Osteocyte (in vitro differentiated cells): ENCODE measurements around the gene HTR1B. TPM values are rescaled to one million over a fixed set of nuclear protein-coding genes. Genes with fewer than 3 reads are reported as not detected.

Experiments
- DNase-seq: peaks from one replicate; pipeline ENCODE4 v3.0.0; 2021; ENCODE audit warnings: mixed read lengths; ENCODE audit not compliant: unreplicated experiment; ENCODE audit errors: extremely low spot score
- H3K27ac Mint-ChIP-seq: one replicate; pipeline ENCODE4 v1.8.0; 2021; ENCODE audit warnings: mild to moderate bottlenecking, mixed read lengths; ENCODE audit not compliant: unreplicated experiment
- H3K27me3 Mint-ChIP-seq: one replicate; pipeline ENCODE4 v1.8.0; 2021; ENCODE audit warnings: mixed read lengths; ENCODE audit not compliant: unreplicated experiment
- H3K36me3 Mint-ChIP-seq: one replicate; pipeline ENCODE4 v1.8.0; 2021; ENCODE audit warnings: mixed read lengths; ENCODE audit not compliant: unreplicated experiment
- H3K4me1 Mint-ChIP-seq: one replicate; pipeline ENCODE4 v1.8.0; 2021; ENCODE audit warnings: mixed read lengths; ENCODE audit not compliant: unreplicated experiment
- H3K4me3 Mint-ChIP-seq: one replicate; pipeline ENCODE4 v1.8.0; 2021; ENCODE audit warnings: mild to moderate bottlenecking, moderate library complexity, mixed read lengths; ENCODE audit not compliant: unreplicated experiment
- H3K9me3 Mint-ChIP-seq: one replicate; pipeline ENCODE4 v1.8.0; 2021; ENCODE audit warnings: mixed read lengths; ENCODE audit not compliant: unreplicated experiment
- CTCF ChIP-seq: fragments of 200-600 bp; sonication (generic); IDR thresholded peaks from 2 replicates; pipeline ENCODE4 v1.5.0; 2021; ENCODE audit warnings: antibody characterized with exemption, mild to moderate bottlenecking, moderate library complexity
- total RNA-seq: library from RNA; stranded (reverse); gene quantifications from 2 replicates; pipeline ENCODE4 v1.2.1, GENCODE V29; 2021

Gene HTR1B
- total RNA-seq, 1 donor from 2014 or later: 13.3 TPM

- peak overlapping the region; percentile 88 for H3K4me3 Mint-ChIP-seq
- no peaks in the 10 kb centered on the region for H3K36me3 Mint-ChIP-seq
- no peaks in the 10 kb centered on the region for H3K27me3 Mint-ChIP-seq
- no peaks in the 10 kb centered on the region for H3K9me3 Mint-ChIP-seq
- TF ChIP-seq CTCF: no peak
- DNase-seq: no peak
- peaks cover 59% of the 10 kb centered on the region for H3K4me1 Mint-ChIP-seq
- peak overlapping the region; percentile 89 for H3K27ac Mint-ChIP-seq
Observed at GRCh38 chr6:77463861-77464494, 687 bp upstream of the HTR1B start.

- H3K27me3 Mint-ChIP-seq: no peaks in the 10 kb centered on the region
- peaks cover 3% of the 10 kb centered on the region for H3K36me3 Mint-ChIP-seq
- peaks cover 72% of the 10 kb centered on the region for H3K4me1 Mint-ChIP-seq
- no peak for DNase-seq
- H3K4me3 Mint-ChIP-seq: peak overlapping the region; percentile 88
- H3K27ac Mint-ChIP-seq: peak overlapping the region; percentile 89
- peak; percentile 63 for TF ChIP-seq CTCF
- H3K9me3 Mint-ChIP-seq: no peaks in the 10 kb centered on the region
Observed at GRCh38 chr6:77462359-77463307, 658 bp downstream of the HTR1B start.

GRCh38 chr6:77461796-77462195 lies 1.5 kb downstream of the HTR1B start:
- Mint-ChIP-seq H3K4me3 (peak overlapping the region; percentile 88), H3K27me3 (no peaks in the 10 kb centered on the region), H3K9me3 (no peaks in the 10 kb centered on the region)

GRCh38 chr6:77458421-77458820 lies 4.9 kb downstream of the HTR1B start:
- Mint-ChIP-seq H3K4me3 (peak overlapping the region; percentile 7), H3K4me1 (peaks cover 82% of the 10 kb centered on the region), H3K36me3 (peaks cover 3% of the 10 kb centered on the region), H3K27ac (peak overlapping the region; percentile 59), H3K9me3 (no peaks in the 10 kb centered on the region), H3K27me3 (no peaks in the 10 kb centered on the region)
- TF ChIP-seq CTCF: no peak
- no peak for DNase-seq

More at GRCh38 chr6:77461796-77462195, 1.5 kb downstream of the HTR1B start:
- no peak for DNase-seq
- Mint-ChIP-seq H3K27ac (peak overlapping the region; percentile 89), H3K36me3 (peaks cover 3% of the 10 kb centered on the region), H3K4me1 (peaks cover 76% of the 10 kb centered on the region)
- TF ChIP-seq CTCF: no peak
